Stimulated activated CD8-positive, alpha-beta memory T cell treated with anti-CD3 and anti-CD28 coated beads, Interleukin-12 subunit alpha, Interleukin-12 subunit beta, amount 100 ng/mL, for 1 hour (primary cell): ENCODE results near the gene GRIK5.

Experiments used
- DNase-seq: peaks from one replicate; pipeline ENCODE4 v3.0.0-alpha.2; 2020; ENCODE audit warnings: low read depth

The GRIK5 gene

GRCh38 chr19:41990615-41991014 lies 79.4 kb downstream of the GRIK5 start:
- DNase-seq: no peak

- no peak for DNase-seq
Observed at GRCh38 chr19:41990028-41990427, 80.0 kb downstream of the GRIK5 start.

- DNase-seq: no peak
Observed at GRCh38 chr19:41988947-41989346, 81.1 kb downstream of the GRIK5 start.

- DNase-seq: no peak
Observed at GRCh38 chr19:41987141-41987860, 82.7 kb downstream of the GRIK5 start.

- no peak for DNase-seq
Observed at GRCh38 chr19:41984961-41985360, 85.0 kb downstream of the GRIK5 start.

GRCh38 chr19:41981724-41982123 lies 88.3 kb downstream of the GRIK5 start:
- no peak for DNase-seq

- no peak for DNase-seq
Observed at GRCh38 chr19:41978470-41978869, 91.5 kb downstream of the GRIK5 start.

- DNase-seq: no peak
Observed at GRCh38 chr19:41977916-41978315, 92.1 kb downstream of the GRIK5 start.

GRCh38 chr19:41974652-41975051 lies 95.4 kb downstream of the GRIK5 start:
- DNase-seq: no peak

- DNase-seq: no peak
Observed at GRCh38 chr19:41971363-41971762, 98.6 kb downstream of the GRIK5 start.

GRCh38 chr19:41969772-41970458 lies 100.1 kb downstream of the GRIK5 start:
- no peak for DNase-seq

- no peak for DNase-seq
Observed at GRCh38 chr19:41968751-41969595, 101.0 kb downstream of the GRIK5 start.

GRCh38 chr19:41967054-41967783 lies 102.8 kb downstream of the GRIK5 start:
- DNase-seq: no peak

GRCh38 chr19:41965106-41965505 lies 104.9 kb downstream of the GRIK5 start:
- no peak for DNase-seq

- DNase-seq: no peak
Observed at GRCh38 chr19:41960973-41961372, 109.0 kb downstream of the GRIK5 start.

- peak; percentile 78 for DNase-seq
Observed at GRCh38 chr19:41959056-41960053, 110.7 kb downstream of the GRIK5 start, which contains the start of gene RABAC1. RABAC1 (minus strand) TSS chr19:41959321; CDS start chr19:41959292, 29 bp downstream.

GRCh38 chr19:41958367-41959055 lies 111.5 kb downstream of the GRIK5 start:
- DNase-seq: peak; percentile 67

- no peak for DNase-seq
Observed at GRCh38 chr19:41957838-41958366, 112.1 kb downstream of the GRIK5 start.

- no peak for DNase-seq
Observed at GRCh38 chr19:41957161-41957837, 112.7 kb downstream of the GRIK5 start.
